ENCODE results near the gene SSX5.
"Not testable (repeated sequence)": the region's sequence is repeated elsewhere in the genome, so short reads cannot be mapped to it uniquely, and the experiment has no call there.

Gene SSX5, protein sequence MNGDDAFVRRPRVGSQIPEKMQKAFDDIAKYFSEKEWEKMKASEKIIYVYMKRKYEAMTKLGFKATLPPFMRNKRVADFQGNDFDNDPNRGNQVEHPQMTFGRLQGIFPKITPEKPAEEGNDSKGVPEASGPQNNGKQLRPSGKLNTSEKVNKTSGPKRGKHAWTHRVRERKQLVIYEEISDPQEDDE

GRCh38 chrX:48196745-48197201, at the start of gene SSX5:
TSS of gene SSX5 (minus strand) at chrX:48196795. CDS start at chrX:48195358, 1,437 bp downstream.
- H3K4me3 ChIP-seq (ENCODE audit: low read depth, low read length): no peak within 1 kb of the TSS
- no peak for DNase-seq (ENCODE audit: low read depth)
- TF ChIP-seq, protein P1, sequence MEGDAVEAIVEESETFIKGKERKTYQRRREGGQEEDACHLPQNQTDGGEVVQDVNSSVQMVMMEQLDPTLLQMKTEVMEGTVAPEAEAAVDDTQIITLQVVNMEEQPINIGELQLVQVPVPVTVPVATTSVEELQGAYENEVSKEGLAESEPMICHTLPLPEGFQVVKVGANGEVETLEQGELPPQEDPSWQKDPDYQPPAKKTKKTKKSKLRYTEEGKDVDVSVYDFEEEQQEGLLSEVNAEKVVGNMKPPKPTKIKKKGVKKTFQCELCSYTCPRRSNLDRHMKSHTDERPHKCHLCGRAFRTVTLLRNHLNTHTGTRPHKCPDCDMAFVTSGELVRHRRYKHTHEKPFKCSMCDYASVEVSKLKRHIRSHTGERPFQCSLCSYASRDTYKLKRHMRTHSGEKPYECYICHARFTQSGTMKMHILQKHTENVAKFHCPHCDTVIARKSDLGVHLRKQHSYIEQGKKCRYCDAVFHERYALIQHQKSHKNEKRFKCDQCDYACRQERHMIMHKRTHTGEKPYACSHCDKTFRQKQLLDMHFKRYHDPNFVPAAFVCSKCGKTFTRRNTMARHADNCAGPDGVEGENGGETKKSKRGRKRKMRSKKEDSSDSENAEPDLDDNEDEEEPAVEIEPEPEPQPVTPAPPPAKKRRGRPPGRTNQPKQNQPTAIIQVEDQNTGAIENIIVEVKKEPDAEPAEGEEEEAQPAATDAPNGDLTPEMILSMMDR (IDR thresholded peaks at IDR 0.05; ENCODE audit: insufficient read depth, low read depth, low read length, missing control alignments): no peak

DNA sequence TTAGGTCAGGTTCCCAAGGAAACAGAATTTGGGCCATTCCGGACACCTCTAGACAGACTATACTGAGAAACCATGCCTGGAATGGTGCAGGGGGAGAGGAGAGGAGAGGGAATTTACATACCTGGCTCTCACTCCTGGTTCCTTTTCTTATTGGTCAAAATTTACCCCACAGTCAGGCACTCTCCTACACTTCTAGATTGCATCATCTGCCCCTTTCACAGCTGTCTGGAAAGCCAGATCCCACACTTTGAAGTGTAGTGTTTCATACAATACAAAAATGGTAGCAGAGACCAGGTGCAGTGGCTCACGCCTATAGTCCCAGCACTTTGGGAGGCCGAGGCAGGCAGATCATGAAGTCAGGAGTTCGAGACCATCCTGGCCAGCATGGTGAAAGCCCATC, 27.6 kb upstream of the SSX5 start:
- H3K4me3 ChIP-seq (ENCODE audit: low read depth, low read length); DNase-seq (ENCODE audit: low read depth): not testable (repeated sequence)

DNA sequence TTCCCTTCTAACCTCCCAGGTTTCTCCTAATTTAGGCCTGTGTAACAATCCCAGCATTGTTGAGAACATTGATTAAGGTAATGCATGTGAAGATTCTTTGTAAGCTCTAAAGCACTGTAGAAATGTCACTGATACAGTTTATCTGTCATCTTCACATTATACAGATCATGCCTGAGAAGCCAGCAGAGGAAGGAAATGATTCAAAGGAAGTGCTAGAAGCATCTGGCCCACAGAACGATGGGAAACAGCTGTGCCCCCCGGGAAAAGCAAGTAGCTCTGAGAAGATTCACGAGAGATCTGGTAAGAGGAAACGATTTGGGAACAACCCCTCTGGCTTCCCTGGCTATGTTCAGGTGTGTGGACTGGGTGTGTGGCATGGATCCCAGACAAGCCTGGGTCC, 17.7 kb upstream of the SSX5 start:
- H3K4me3 ChIP-seq (ENCODE audit: low read depth, low read length); DNase-seq (ENCODE audit: low read depth): not testable (repeated sequence)

DNA sequence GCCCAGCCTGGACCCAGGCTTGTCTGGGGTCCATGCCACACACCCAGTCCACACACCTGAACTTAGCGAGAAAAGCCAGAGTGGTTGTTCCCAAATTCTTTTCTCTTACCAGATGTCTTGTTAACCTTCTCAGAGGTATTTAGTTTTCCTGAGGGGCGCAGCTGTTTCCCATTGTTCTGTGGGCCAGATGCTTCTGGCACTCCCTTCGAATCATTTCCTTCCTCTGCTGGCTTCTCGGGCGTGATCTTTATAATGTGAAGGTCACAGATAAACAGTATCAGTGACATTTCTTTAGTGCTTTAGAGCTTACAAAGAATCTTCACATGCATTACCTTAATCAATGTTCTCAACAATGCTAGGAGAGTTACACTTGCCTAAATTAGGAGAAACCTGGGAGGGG, 6.6 kb downstream of the SSX5 start:
- DNase-seq (ENCODE audit: low read depth): not testable (repeated sequence)

DNA sequence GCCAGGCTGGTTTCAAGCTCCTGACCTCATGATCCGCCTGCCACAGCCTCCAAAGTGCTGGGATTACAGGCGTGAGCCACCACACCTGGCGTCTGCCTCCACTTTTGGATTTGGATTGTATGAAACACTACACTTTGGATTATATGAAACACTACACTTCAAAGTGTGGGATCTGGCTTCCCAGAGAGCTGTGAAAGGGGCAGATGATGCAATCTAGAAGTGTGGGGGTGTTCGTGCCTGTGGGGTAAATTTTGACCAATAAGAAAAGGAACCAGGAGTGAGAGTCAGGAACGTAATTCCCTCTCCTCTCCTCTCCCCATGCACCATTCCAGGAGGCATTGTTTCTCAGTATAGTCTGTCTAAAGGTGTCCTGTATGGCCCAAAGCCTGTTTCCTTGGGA, 14.7 kb downstream of the SSX5 start:
- not testable (repeated sequence) for DNase-seq (ENCODE audit: low read depth); H3K4me3 ChIP-seq (ENCODE audit: low read depth, low read length)

More for the DNA sequence above, 6.6 kb downstream of the SSX5 start:
- H3K4me3 ChIP-seq (ENCODE audit: low read depth, low read length): not testable (repeated sequence)

DNA sequence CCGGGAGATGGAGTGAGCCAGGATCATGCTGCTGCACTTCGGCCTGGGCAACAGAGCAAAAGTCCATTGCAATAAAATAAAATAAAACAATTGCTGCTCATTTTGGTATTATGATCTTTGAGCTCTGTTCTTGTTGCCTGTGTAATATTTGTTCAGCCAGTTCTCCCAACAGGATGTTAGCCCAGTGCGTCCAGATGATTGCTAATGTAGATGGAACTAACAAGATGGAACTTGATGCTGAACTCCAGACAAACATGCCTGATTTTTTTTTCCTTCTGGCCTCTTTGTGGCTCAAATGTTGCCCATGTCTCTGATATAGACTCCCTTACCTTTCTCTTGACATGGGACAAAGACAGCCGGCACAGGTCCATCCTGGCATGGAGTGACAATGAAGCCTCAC, 15.8 kb downstream of the SSX5 start:
- TF ChIP-seq, protein P1 (IDR thresholded peaks at IDR 0.05; ENCODE audit: insufficient read depth, low read depth, low read length, missing control alignments): no peak
- H3K4me3 ChIP-seq (ENCODE audit: low read depth, low read length): no peak overlapping the region
- DNase-seq (ENCODE audit: low read depth): no peak

DNA sequence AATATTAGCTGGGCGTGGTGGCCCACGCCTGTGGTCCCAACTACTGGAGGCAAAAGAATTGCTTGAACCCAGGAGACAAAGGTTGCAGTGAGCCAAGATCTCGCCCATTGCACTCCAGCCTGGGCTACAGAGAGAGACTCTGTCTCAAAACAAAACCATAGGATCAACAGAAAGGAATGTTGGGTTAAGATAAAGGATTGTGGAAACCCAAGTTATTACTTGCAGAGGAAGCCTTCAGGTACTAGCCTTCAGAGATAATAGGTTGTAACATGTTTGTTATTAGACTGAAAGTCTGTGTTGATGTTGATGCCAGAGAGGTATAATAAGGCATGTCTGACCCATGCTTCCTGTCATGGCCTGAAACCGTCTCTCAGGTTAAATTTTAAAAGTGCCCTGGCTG, 16.9 kb downstream of the SSX5 start:
- no peak for DNase-seq (ENCODE audit: low read depth)
- no peak overlapping the region for H3K4me3 ChIP-seq (ENCODE audit: low read depth, low read length)
- TF ChIP-seq, protein P1 (IDR thresholded peaks at IDR 0.05; ENCODE audit: insufficient read depth, low read depth, low read length, missing control alignments): no peak

DNA sequence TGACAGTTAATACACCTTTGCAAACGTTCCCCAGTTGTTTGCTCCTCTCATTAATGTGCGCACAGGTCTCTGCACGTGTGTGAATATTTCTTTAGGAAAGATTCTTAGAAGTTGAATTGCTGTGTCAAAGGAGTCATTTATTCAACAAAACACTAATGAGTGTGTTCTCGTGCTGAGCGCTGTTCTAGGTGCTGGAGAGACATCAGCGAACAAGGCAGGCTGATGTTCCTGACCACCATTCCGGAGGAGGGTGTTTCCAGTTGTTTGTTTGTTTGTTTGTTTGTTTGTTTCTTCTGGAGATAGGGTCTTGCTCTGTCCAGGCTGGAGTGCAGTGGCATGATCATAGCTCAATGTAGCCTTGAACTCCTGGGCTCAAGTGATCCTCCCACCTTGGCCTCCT, 30.3 kb downstream of the SSX5 start:
- not testable (repeated sequence) for DNase-seq (ENCODE audit: low read depth); H3K4me3 ChIP-seq (ENCODE audit: low read depth, low read length)

GRCh38 chrX:48165241-48165640, 31.4 kb downstream of the SSX5 start:
- H3K4me3 ChIP-seq (ENCODE audit: low read depth, low read length): no peak overlapping the region
- TF ChIP-seq, protein P1 (IDR thresholded peaks at IDR 0.05; ENCODE audit: insufficient read depth, low read depth, low read length, missing control alignments): no peak

GRCh38 chrX:48156014-48156413, 40.6 kb downstream of the SSX5 start:
- no peak overlapping the region for H3K4me3 ChIP-seq (ENCODE audit: low read depth, low read length)
- DNase-seq (ENCODE audit: low read depth): no peak
- TF ChIP-seq, protein P1 (IDR thresholded peaks at IDR 0.05; ENCODE audit: insufficient read depth, low read depth, low read length, missing control alignments): no peak

More at GRCh38 chrX:48165241-48165640, 31.4 kb downstream of the SSX5 start:
- no peak for DNase-seq (ENCODE audit: low read depth)
